Omental fat pad (tissue), 4 donors: ENCODE results near the gene EPB41L4B. TPM values are rescaled to one million over a fixed set of nuclear protein-coding genes. Genes with fewer than 3 reads are reported as not detected.
A peak's percentile ranks its signal among the peaks of the same experiment; 100 is the strongest.

Experiments
- ATAC-seq: fragments of 150-250 bp; one replicate; pipeline ENCODE4 v1.9.1; 2016; ENCODE audit warnings: mild to moderate bottlenecking, moderate library complexity; ENCODE audit not compliant: low FRiP score
- DNase-seq: peaks from one replicate; pipeline ENCODE4 v3.0.0-alpha.2; 2019; ENCODE audit warnings: low spot score
- CTCF ChIP-seq, 3 donors: fragments of 450-650 bp; IDR thresholded peaks; one replicate each; pipeline ENCODE4 v1.5.1; 2016 to 2017; ENCODE audit warnings: antibody characterized with exemption in 3 of 3, mild to moderate bottlenecking in 3 of 3, moderate library complexity in 2 of 3
- total RNA-seq, 4 donors: library from RNA; depleted of rRNA; stranded (reverse); fragments of >200 nt; gene quantifications; one replicate each; pipeline ENCODE4 v1.1.0, GENCODE V29; 2016

Gene EPB41L4B
- total RNA-seq, 4 donors from 2014 or later, result 6.3 to 47.7 (median 33.6) TPM

- DNase-seq (no peak), ATAC-seq (no peak)
- TF ChIP-seq CTCF (IDR thresholded peaks at IDR 0.05), result no peak
These were observed 5.2 kb downstream of the EPB41L4B start for GRCh38 chr9:109315480-109316206.

DNA sequence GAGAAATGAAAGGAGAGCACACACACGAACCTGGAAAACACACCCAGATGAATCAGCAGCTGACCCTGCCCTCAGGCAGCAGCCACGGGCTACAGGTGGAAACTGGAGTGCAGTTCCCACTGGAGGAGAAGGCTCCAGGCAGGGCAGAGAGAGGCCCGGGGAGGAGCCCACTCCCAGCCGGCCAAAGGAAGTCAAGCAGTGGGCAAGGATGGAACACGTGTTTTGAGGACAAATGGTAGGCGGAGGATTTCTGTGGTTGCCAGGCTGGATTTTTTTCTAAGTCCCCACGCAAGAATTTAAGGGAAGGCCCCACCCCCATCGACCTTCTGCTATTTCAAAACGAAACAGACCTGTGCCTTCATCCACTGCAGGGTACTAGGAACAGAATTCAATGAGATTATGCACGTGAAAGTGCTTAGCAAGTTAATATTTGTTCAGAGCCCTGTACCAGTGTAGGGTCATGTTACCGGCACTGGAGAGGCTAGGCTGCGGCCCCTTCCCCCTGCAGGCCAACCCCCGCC is 6.8 kb downstream of the EPB41L4B start:
- TF ChIP-seq CTCF (IDR thresholded peaks at IDR 0.05), result no peak
- DNase-seq (no peak), ATAC-seq (no peak)

DNA sequence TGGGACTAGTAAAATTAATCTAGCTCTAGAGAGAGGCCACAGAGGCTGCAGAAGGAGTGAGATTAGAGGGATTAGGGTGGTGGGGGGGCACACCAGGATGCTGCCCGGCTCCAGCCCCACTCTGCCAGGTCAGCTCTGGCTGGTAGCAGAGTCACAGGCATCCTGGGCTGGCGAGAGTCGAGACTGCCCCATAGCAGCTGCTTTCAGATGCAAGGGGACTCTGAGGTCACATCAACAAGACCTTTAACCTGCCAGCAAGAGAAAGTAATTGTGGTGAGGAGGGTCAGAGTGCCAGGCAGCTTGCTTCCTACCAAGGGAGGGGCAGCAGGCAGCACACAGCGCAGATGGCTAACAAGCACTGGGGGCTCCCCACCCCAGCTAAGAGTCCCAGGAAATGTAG is 7.5 kb downstream of the EPB41L4B start:
- DNase-seq (no peak), ATAC-seq (no peak)
- no peak for TF ChIP-seq CTCF (IDR thresholded peaks at IDR 0.05)

GRCh38 chr9:109312783-109313182 is 8.1 kb downstream of the EPB41L4B start:
- ATAC-seq (no peak), DNase-seq (no peak)
- no peak for TF ChIP-seq CTCF (IDR thresholded peaks at IDR 0.05)

DNA sequence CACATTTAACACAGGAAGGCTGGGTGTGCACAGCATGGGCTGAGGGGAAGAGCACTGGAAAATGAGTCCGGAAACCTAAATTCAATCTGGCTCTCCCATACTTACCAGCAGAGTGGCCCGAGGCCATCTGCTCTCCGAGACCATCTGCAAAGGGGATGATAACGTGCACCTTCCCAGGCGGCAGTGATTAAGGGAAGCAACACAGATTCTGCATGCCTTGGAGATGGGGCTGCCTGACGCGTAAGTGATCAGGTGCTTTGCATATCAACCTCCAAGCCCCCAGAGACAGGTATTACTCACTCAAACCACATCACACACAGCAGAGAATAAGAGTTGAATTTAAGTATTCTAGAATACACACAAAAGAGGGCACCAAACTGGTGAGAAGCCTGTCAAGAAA is 9.1 kb downstream of the EPB41L4B start:
- no peak for ATAC-seq
- no peak for DNase-seq
- no peak for TF ChIP-seq CTCF (IDR thresholded peaks at IDR 0.05)

DNA sequence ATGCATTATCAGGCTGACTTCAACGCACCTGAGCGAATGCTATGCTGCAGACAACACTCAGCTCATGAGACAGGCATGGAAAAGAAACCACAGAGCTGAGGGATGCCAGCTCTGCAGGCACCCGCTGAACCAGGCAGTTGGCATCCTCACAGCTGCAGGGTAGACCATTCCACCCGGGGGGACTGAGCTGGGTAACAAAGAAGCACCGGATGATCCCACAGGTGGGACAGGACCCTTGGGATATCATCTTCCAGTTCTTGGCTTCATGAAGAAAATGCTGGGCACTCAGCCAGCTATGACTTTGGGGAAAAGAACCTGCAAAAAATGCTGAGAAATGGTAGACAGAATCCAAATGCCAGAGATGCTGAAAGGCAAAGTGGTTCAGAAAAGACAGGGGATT is 9.6 kb downstream of the EPB41L4B start:
- ATAC-seq (no peak), DNase-seq (no peak)
- TF ChIP-seq CTCF (IDR thresholded peaks at IDR 0.05), result no peak

DNA sequence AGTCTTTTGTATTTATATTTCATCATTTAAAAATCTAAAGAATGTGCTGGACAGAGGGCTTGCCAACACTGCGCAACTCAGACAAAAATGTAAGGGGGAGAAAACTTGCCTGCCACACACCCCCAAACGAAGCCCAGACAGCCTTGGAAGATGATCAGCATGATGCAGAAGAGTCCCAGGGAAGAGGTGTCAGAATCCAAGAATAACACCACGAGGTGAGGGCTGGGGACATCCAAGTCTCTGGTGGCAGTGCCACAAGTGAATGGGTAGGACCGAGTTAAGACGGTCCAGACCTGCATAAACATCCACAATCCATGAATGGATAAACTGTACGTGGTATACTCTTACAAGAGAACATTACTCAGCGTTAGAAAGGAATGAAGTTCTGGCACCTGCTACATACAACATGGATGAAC is 10.4 kb downstream of the EPB41L4B start:
- DNase-seq (no peak), ATAC-seq (peak; percentile 75)
- TF ChIP-seq CTCF (IDR thresholded peaks at IDR 0.05), result no peak
